HCT116 (cell line): ENCODE results near the gene CXCL5.

Experiments
- EGR1 ChIP-seq: IDR thresholded peaks from 2 replicates; pipeline ENCODE4 v1.6.1; 2012; ENCODE audit warnings: low read depth
- EZH2 ChIP-seq: fragments of 200-600 bp; sonication (generic); IDR thresholded peaks from 2 replicates; pipeline ENCODE4 v1.6.1; 2017; ENCODE audit warnings: antibody characterized with exemption, mixed run types
- EZH2phosphoT487 ChIP-seq: fragments of 200-600 bp; IDR thresholded peaks from 2 replicates; pipeline ENCODE4 v1.6.1; 2018; ENCODE audit warnings: antibody characterized with exemption, borderline replicate concordance
- JUND ChIP-seq: IDR thresholded peaks from 2 replicates; pipeline ENCODE4 v1.6.1; 2012
- POLR2A ChIP-seq: IDR thresholded peaks from 2 replicates; pipeline ENCODE4 v1.7.0; 2011; ENCODE audit warnings: borderline replicate concordance; ENCODE audit not compliant: insufficient read depth, insufficient read length; ENCODE audit errors: extremely low read depth
- POLR2AphosphoS5 ChIP-seq: IDR thresholded peaks from 2 replicates; pipeline ENCODE4 v1.6.1; 2011; ENCODE audit warnings: mild to moderate bottlenecking, low read depth, low read length, moderate library complexity
- SRF ChIP-seq: IDR thresholded peaks from 2 replicates; pipeline ENCODE4 v1.6.1; 2012; ENCODE audit warnings: low read depth
- TCF7L2 ChIP-seq: IDR thresholded peaks from 2 replicates; pipeline ENCODE4 v1.7.0; 2011; ENCODE audit warnings: borderline replicate concordance, inconsistent platforms; ENCODE audit not compliant: insufficient read depth, insufficient read length; ENCODE audit errors: extremely low read depth
- YY1 ChIP-seq: IDR thresholded peaks from 2 replicates; pipeline ENCODE4 v1.6.1; 2011; ENCODE audit warnings: low read length, low read depth, moderate library complexity, mild to moderate bottlenecking; ENCODE audit not compliant: insufficient replicate concordance; ENCODE audit errors: extremely low read depth
- TF ChIP-seq, protein P1 (sequence below), 3 experiments: fragments of 200-600 bp in 1 of 3; sonication (generic) in 1 of 3; IDR thresholded peaks in 2 of 3; conservative IDR thresholded peaks in 1 of 3; 2 replicates each; pipeline ENCODE4 v1.5.1; 2012 to 2017; ENCODE audit warnings: low read depth in 2 of 3, low read length in 2 of 3, antibody characterized with exemption in 1 of 3, borderline replicate concordance in 1 of 3, control low read depth in 1 of 3, mild to moderate bottlenecking in 1 of 3, mixed read lengths in 1 of 3, mixed run types in 1 of 3, moderate library complexity in 1 of 3; ENCODE audit not compliant: insufficient read depth in 1 of 3
- TF ChIP-seq, protein P2 (sequence below): IDR thresholded peaks from 2 replicates; pipeline ENCODE4 v1.6.1; 2012; ENCODE audit warnings: low read depth
- TF ChIP-seq, protein P3 (sequence below): IDR thresholded peaks from 2 replicates; pipeline ENCODE4 v1.6.1; 2011; ENCODE audit warnings: mild to moderate bottlenecking, low read length, moderate library complexity; ENCODE audit not compliant: insufficient replicate concordance; ENCODE audit errors: extremely low read depth

DNA sequence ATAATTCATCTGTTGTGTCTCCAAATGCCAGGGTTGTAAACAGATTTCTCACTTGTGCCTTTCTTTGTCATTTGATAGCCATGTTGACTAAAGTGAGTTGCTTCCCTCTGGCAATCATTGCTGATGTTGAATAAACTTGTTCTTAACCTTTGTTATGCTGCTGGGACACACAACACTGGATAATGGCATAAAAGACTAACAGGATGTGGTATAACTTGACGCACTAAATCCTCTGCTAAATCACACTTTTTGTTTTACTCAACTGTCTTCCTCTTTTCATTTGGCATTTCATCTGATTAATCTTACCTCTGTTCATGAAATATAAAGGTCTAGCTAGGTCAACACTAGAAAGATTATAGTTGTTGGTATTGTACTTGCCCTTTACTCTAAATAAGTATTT, 17.6 kb upstream of the CXCL5 start:
- TF ChIP-seq, protein P1, sequence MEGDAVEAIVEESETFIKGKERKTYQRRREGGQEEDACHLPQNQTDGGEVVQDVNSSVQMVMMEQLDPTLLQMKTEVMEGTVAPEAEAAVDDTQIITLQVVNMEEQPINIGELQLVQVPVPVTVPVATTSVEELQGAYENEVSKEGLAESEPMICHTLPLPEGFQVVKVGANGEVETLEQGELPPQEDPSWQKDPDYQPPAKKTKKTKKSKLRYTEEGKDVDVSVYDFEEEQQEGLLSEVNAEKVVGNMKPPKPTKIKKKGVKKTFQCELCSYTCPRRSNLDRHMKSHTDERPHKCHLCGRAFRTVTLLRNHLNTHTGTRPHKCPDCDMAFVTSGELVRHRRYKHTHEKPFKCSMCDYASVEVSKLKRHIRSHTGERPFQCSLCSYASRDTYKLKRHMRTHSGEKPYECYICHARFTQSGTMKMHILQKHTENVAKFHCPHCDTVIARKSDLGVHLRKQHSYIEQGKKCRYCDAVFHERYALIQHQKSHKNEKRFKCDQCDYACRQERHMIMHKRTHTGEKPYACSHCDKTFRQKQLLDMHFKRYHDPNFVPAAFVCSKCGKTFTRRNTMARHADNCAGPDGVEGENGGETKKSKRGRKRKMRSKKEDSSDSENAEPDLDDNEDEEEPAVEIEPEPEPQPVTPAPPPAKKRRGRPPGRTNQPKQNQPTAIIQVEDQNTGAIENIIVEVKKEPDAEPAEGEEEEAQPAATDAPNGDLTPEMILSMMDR (IDR thresholded peaks at IDR 0.05 in 2 of 3, conservative IDR thresholded peaks at IDR 0.05 in 1 of 3; ENCODE audit: borderline replicate concordance in 1 of 3, insufficient read depth in 1 of 3, low read depth in 2 of 3, low read length in 2 of 3) = no peak
- TF ChIP-seq POLR2AphosphoS5 (no peak), EZH2 (no peak), JUND (no peak), POLR2A (no peak), TCF7L2 (no peak), SRF (no peak), EGR1 (no peak), YY1 (no peak), EZH2phosphoT487 (no peak)
- TF ChIP-seq, protein P2, sequence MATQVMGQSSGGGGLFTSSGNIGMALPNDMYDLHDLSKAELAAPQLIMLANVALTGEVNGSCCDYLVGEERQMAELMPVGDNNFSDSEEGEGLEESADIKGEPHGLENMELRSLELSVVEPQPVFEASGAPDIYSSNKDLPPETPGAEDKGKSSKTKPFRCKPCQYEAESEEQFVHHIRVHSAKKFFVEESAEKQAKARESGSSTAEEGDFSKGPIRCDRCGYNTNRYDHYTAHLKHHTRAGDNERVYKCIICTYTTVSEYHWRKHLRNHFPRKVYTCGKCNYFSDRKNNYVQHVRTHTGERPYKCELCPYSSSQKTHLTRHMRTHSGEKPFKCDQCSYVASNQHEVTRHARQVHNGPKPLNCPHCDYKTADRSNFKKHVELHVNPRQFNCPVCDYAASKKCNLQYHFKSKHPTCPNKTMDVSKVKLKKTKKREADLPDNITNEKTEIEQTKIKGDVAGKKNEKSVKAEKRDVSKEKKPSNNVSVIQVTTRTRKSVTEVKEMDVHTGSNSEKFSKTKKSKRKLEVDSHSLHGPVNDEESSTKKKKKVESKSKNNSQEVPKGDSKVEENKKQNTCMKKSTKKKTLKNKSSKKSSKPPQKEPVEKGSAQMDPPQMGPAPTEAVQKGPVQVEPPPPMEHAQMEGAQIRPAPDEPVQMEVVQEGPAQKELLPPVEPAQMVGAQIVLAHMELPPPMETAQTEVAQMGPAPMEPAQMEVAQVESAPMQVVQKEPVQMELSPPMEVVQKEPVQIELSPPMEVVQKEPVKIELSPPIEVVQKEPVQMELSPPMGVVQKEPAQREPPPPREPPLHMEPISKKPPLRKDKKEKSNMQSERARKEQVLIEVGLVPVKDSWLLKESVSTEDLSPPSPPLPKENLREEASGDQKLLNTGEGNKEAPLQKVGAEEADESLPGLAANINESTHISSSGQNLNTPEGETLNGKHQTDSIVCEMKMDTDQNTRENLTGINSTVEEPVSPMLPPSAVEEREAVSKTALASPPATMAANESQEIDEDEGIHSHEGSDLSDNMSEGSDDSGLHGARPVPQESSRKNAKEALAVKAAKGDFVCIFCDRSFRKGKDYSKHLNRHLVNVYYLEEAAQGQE = no peak
- TF ChIP-seq, protein P3, sequence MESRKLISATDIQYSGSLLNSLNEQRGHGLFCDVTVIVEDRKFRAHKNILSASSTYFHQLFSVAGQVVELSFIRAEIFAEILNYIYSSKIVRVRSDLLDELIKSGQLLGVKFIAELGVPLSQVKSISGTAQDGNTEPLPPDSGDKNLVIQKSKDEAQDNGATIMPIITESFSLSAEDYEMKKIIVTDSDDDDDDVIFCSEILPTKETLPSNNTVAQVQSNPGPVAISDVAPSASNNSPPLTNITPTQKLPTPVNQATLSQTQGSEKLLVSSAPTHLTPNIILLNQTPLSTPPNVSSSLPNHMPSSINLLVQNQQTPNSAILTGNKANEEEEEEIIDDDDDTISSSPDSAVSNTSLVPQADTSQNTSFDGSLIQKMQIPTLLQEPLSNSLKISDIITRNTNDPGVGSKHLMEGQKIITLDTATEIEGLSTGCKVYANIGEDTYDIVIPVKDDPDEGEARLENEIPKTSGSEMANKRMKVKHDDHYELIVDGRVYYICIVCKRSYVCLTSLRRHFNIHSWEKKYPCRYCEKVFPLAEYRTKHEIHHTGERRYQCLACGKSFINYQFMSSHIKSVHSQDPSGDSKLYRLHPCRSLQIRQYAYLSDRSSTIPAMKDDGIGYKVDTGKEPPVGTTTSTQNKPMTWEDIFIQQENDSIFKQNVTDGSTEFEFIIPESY = no peak
